GM06990 (cell line): ENCODE results near the gene BDH2.

Experiments used
- DNase-seq: peaks from one replicate; pipeline ENCODE4 v3.0.0-alpha.2; 2011; ENCODE audit not compliant: insufficient read length; ENCODE audit errors: extremely low read depth
- H3K27me3 ChIP-seq: replicated peaks from 2 replicates; pipeline ENCODE4 v1.6.0; 2011; ENCODE audit warnings: low read length; ENCODE audit not compliant: control insufficient read depth, insufficient read depth
- H3K36me3 ChIP-seq: 2 replicates; pipeline ENCODE4 v1.5.1; 2011; ENCODE audit warnings: low read length; ENCODE audit not compliant: control insufficient read depth, insufficient read depth
- H3K4me3 ChIP-seq: replicated peaks from 2 replicates; pipeline ENCODE4 v1.5.1; 2011; ENCODE audit warnings: low read depth, mild to moderate bottlenecking, control low read depth, low read length
- TF ChIP-seq, protein P1 (sequence below): IDR thresholded peaks from 2 replicates; pipeline ENCODE4 v1.5.1; 2011; ENCODE audit warnings: low read length, control low read depth, mild to moderate bottlenecking, inconsistent platforms; ENCODE audit not compliant: insufficient read depth, poor library complexity, severe bottlenecking

Gene BDH2

DNA sequence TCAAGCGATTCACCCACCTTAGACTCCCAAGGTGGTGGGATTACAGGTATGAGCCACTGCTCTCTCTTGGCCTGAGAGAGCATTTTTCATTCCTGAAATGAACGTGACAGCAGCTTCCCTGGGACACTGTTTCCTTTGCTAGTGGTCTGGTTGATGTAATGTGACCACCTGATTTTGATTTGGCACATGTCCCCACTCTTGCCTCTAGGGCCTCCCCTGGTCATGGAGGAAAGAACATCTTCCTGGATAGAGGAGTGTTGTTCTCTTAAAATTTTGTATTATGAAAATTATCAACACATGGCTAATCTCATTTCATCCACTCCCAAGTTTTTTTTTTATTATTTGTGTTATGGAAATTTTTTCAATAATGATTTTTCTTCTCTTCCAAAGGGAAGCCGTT is 46.9 kb downstream of the BDH2 start:
- H3K36me3 ChIP-seq, result peaks cover 2% of the 10 kb centered on the region
- no peak overlapping the region for H3K4me3 ChIP-seq
- DNase-seq, result no peak
- TF ChIP-seq, protein P1, sequence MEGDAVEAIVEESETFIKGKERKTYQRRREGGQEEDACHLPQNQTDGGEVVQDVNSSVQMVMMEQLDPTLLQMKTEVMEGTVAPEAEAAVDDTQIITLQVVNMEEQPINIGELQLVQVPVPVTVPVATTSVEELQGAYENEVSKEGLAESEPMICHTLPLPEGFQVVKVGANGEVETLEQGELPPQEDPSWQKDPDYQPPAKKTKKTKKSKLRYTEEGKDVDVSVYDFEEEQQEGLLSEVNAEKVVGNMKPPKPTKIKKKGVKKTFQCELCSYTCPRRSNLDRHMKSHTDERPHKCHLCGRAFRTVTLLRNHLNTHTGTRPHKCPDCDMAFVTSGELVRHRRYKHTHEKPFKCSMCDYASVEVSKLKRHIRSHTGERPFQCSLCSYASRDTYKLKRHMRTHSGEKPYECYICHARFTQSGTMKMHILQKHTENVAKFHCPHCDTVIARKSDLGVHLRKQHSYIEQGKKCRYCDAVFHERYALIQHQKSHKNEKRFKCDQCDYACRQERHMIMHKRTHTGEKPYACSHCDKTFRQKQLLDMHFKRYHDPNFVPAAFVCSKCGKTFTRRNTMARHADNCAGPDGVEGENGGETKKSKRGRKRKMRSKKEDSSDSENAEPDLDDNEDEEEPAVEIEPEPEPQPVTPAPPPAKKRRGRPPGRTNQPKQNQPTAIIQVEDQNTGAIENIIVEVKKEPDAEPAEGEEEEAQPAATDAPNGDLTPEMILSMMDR, result no peak
- H3K27me3 ChIP-seq, result no peaks in the 10 kb centered on the region

DNA sequence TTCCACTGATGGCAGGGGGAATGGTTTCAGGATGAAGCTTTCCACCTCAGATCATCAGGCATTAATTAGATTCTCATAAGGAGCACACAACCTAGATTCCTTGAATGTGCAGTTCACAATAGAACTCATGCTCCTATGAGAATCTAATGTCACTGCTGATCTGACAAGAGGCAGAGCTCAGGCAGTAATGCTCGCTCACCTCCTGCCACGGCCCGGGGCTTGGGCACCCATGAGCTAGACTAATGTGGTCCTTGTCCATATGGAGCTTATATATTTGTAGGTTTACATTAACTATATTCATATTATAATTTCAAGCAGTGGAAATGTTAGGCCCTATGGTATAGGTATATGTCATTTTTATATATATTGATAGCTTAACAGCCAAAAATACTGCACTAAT is 47.5 kb downstream of the BDH2 start:
- DNase-seq, result no peak
- H3K4me3 ChIP-seq, result no peak overlapping the region
- no peaks in the 10 kb centered on the region for H3K27me3 ChIP-seq
- peaks cover 2% of the 10 kb centered on the region for H3K36me3 ChIP-seq
- TF ChIP-seq, protein P1, result no peak

DNA sequence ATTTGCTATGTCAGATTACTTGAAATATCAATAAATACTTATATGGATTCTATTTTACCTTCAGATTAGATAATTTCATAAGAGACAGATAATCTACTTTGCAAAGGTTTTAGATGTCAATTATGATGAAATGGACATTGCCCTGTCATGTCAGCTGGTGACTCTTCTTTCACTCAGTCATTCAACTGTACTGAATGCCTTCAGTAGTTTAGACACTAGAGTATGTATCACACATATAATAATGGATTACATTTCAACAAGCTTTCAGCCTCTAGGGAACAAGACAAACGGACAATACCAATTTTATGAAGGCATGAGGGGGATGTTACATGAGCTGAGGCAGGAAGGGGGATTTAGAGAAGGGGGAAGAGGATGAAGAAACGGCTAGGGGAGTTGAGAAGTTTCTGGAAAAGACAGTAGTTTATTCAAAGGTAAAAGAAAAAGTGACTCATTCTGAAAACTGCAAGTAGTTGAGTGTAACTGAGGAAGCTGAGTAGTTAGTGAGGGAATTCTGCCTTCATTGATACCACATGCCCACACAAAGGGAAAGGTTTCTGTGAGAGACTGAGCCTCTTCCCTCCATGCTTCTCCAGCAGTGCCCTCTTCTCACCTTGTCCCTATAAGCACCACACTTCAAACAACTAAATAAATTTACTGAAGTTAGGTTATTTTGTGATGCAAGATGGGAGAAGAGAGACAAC is 48.7 kb downstream of the BDH2 start:
- no peak overlapping the region for H3K4me3 ChIP-seq
- no peak for DNase-seq
- H3K36me3 ChIP-seq, result peaks cover 2% of the 10 kb centered on the region
- H3K27me3 ChIP-seq, result no peaks in the 10 kb centered on the region
- TF ChIP-seq, protein P1, result no peak

DNA sequence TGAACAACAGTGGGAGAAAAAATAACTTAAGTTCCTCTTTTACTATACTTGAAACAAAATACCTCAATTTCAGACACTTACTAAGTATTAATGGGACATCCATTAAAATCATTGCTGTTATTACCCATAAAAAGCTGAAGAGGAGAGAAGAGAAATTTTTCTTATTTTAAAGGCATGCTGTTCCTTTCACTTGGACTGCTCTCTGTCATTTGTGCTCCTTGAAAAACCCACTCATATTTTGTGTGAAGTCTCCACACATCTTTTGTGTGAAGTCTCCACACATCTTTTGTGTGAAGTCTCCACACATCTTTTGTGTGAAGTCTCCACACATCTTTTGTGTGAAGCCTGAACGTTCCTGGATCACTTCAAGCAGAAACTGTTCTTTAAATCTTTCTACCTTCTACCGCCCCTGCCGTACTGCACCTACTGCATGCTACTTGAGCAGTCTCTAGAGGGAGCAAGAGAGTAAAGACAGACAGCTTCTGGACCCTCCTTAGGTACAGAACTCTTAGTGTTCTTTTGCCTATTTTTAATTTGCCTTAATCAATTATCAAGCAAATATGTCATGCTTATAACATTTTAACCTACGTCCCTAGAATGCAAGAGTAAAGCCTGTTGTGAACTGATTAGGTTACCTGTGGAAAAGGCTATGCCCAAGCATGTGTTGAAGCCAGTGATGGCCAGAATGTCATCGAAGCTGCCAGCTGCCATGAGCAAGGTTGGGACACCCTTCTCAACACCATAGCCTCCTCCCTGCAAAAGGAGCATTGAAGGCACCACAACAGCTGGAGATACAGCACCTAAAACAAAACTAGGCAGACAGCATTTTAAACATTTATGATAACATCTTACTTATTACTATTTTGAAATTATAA is 53.0 kb downstream of the BDH2 start:
- H3K36me3 ChIP-seq, result peaks cover 2% of the 10 kb centered on the region
- TF ChIP-seq, protein P1, result peak; percentile 85
- no peaks in the 10 kb centered on the region for H3K27me3 ChIP-seq
- H3K4me3 ChIP-seq, result no peak overlapping the region
- peak; percentile 8 for DNase-seq

DNA sequence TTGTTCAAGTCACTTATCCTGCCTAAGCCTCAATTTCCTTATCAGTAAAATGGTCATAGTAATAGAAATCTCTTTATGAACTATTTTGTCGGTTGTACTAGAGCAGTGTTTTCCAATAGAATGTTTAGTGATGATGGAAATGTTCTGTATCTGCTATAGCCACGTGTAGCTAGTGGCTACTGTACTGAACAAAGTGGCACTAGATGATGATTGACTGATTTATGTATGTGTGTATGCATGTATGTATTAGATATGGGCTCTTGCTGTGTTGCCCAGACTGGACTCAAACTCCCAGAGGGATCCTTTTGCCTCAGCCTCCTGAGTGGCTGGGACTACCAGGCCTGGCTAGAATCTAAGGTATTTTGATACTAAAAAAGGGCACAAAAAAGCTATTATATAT is 55.5 kb downstream of the BDH2 start:
- H3K27me3 ChIP-seq, result no peaks in the 10 kb centered on the region
- no peak for DNase-seq
- TF ChIP-seq, protein P1, result no peak
- H3K4me3 ChIP-seq, result no peak overlapping the region
- peaks cover 2% of the 10 kb centered on the region for H3K36me3 ChIP-seq
